OCI-LY7 (cell line): ENCODE results near the gene CORIN. TPM values are rescaled to one million over a fixed set of nuclear protein-coding genes. Genes with fewer than 3 reads are reported as not detected.
"Not testable (repeated sequence)": the region's sequence is repeated elsewhere in the genome, so short reads cannot be mapped to it uniquely, and the experiment has no call there.

ENCODE experiments used
- BruUV-seq: library from RNA; stranded (reverse); fragments of 400-500 nt; replicated peaks from 2 replicates; lab custom pipeline; 2021; lab: Mats Ljungman, UMichigan
- CTCF ChIA-PET: fragments of 300-600 bp; sonication (Branson Sonifier 250); formaldehyde crosslinking; loops from one replicate; lab custom pipeline; 2022; ENCODE audit warnings: antibody characterized with exemption; ENCODE audit not compliant: unreplicated experiment; lab: Charles Lee
- POLR2A ChIA-PET: fragments of 300-600 bp; sonication (Branson Sonifier 250); formaldehyde crosslinking; loops from one replicate; lab custom pipeline; 2022; ENCODE audit warnings: antibody characterized with exemption; lab: Charles Lee
- DNase-seq: peaks from one replicate; pipeline ENCODE4 v3.0.0-alpha.2; 2015; ENCODE audit warnings: low spot score
- H2AFZ ChIP-seq: fragments of 200-600 bp; sonication (generic), shearing (Covaris generic); 2 replicates; pipeline ENCODE4 v1.6.1; 2014; ENCODE audit warnings: mild to moderate bottlenecking, antibody characterized with exemption, low read length, moderate library complexity
- H3K27ac ChIP-seq: fragments of 200-600 bp; sonication (generic); 2 replicates; pipeline ENCODE4 v1.5.1; 2014; ENCODE audit warnings: mixed run types, low read depth, mild to moderate bottlenecking, moderate library complexity, low read length, inconsistent platforms; ENCODE audit not compliant: poor library complexity, severe bottlenecking
- H3K36me3 ChIP-seq: fragments of 200-600 bp; sonication (generic); 2 replicates; pipeline ENCODE4 v1.6.1; 2014; ENCODE audit warnings: mild to moderate bottlenecking, antibody characterized with exemption, low read length, moderate library complexity, mixed read lengths; ENCODE audit not compliant: insufficient read depth
- H3K4me1 ChIP-seq: fragments of 200-600 bp; sonication (generic); 2 replicates; pipeline ENCODE4 v1.5.1; 2014; ENCODE audit warnings: mild to moderate bottlenecking, low read length; ENCODE audit not compliant: insufficient read depth, poor library complexity, severe bottlenecking
- H3K4me2 ChIP-seq: fragments of 200-600 bp; sonication (generic); 2 replicates; pipeline ENCODE4 v1.6.1; 2014; ENCODE audit warnings: mild to moderate bottlenecking, low read length
- H3K4me3 ChIP-seq: fragments of 200-600 bp; sonication (generic); 2 replicates; pipeline ENCODE4 v1.5.1; 2014; ENCODE audit warnings: mild to moderate bottlenecking, low read depth, low read length; ENCODE audit not compliant: poor library complexity, severe bottlenecking
- H3K79me2 ChIP-seq: fragments of 200-600 bp; sonication (generic); 2 replicates; pipeline ENCODE4 v1.6.1; 2016; ENCODE audit warnings: low read depth, mild to moderate bottlenecking, low read length, moderate library complexity, mixed read lengths; ENCODE audit not compliant: insufficient read depth
- H3K9me2 ChIP-seq: fragments of 200-600 bp; sonication (generic); 2 replicates; pipeline ENCODE4 v1.6.1; 2016; ENCODE audit warnings: mild to moderate bottlenecking, low read length, mixed read lengths; ENCODE audit not compliant: insufficient read depth
- H3K9me3 ChIP-seq: fragments of 200-600 bp; sonication (generic); 2 replicates; pipeline ENCODE4 v1.6.1; 2014; ENCODE audit warnings: mild to moderate bottlenecking, mixed run types, low read length, mixed read lengths
- H4K20me1 ChIP-seq: fragments of 200-600 bp; sonication (generic); 2 replicates; pipeline ENCODE4 v1.6.1; 2014; ENCODE audit warnings: mild to moderate bottlenecking, antibody characterized with exemption, low read length, moderate library complexity, mixed read lengths; ENCODE audit not compliant: insufficient read depth
- CTCF ChIP-seq: fragments of 200-600 bp; sonication (generic); conservative IDR thresholded peaks from 2 replicates; pipeline ENCODE4 v1.5.1; 2014; ENCODE audit warnings: mild to moderate bottlenecking, antibody characterized with exemption, low read length, moderate library complexity, mixed read lengths
- EZH2phosphoT487 ChIP-seq: fragments of 200-600 bp; sonication (generic); IDR thresholded peaks from 2 replicates; pipeline ENCODE4 v1.6.1; 2018; ENCODE audit warnings: low read depth, borderline replicate concordance, mild to moderate bottlenecking, mixed run types, antibody characterized with exemption, low read length, moderate library complexity, mixed read lengths
- intact Hi-C: fragments of 100-400 bp; cut with micrococcal nuclease; formaldehyde crosslinking; loops from one replicate; pipeline ENCODE4 v1.10.0; 2022; ENCODE audit not compliant: unreplicated experiment
- total RNA-seq, 2 experiments: library from RNA; depleted of rRNA in 1 of 2; stranded (reverse); fragments of >200 nt in 1 of 2; shearing (Covaris generic) in 1 of 2; gene quantifications; 2 replicates each; pipeline ENCODE4 v1.2.3, GENCODE V29; 2014 to 2022

Gene CORIN
- total RNA-seq, 2 experiments from 2014 or later = 0.40 TPM; not detected in 1

- Histone ChIP-seq H3K79me2 (no peaks in the 10 kb centered on the region), H4K20me1 (no peaks in the 10 kb centered on the region), H3K27ac (no peak overlapping the region), H3K4me2 (no peak overlapping the region), H3K36me3 (no peaks in the 10 kb centered on the region), H3K9me2 (no peaks in the 10 kb centered on the region), H3K4me1 (no peaks in the 10 kb centered on the region), H3K4me3 (no peak overlapping the region), H3K9me3 (no peaks in the 10 kb centered on the region), H2AFZ (no peak overlapping the region)
- intact Hi-C loops = loop anchor here (5.0 to 10.0 kb wide), 2 partner anchors 59 to 157 kb away; no protein-coding TSS in a partner anchor
- no peak for DNase-seq
- ChIA-PET CTCF (no interaction called here), POLR2A (interaction anchor here (0.5 to 0.9 kb wide), 3 partner anchors 59 to 325 kb away, joined by 3 to 5 read pairs (median 5); no protein-coding TSS in a partner anchor)
- no peak for TF ChIP-seq CTCF
- TF ChIP-seq EZH2phosphoT487 = no peak
- no TSS peak for BruUV-seq
These were observed 276.5 kb downstream of the CORIN start for GRCh38 chr4:47561331-47561730.

- DNase-seq = no peak
- ChIA-PET POLR2A (interaction anchor here (0.5 kb wide), 1 partner anchor 249 kb away, joined by 5 read pairs; no protein-coding TSS in a partner anchor), CTCF (no interaction called here)
- Histone ChIP-seq H3K36me3 (no peaks in the 10 kb centered on the region), H4K20me1 (no peaks in the 10 kb centered on the region), H3K9me3 (no peaks in the 10 kb centered on the region), H3K4me1 (no peaks in the 10 kb centered on the region), H2AFZ (no peak overlapping the region), H3K9me2 (no peaks in the 10 kb centered on the region), H3K27ac (no peak overlapping the region), H3K79me2 (no peaks in the 10 kb centered on the region), H3K4me2 (no peak overlapping the region), H3K4me3 (no peak overlapping the region)
- intact Hi-C loops = loop anchor here (5.0 to 10.0 kb wide), 2 partner anchors 58 to 156 kb away; no protein-coding TSS in a partner anchor
- TF ChIP-seq CTCF = no peak
- no peak for TF ChIP-seq EZH2phosphoT487
- no TSS peak for BruUV-seq
These were observed 277.2 kb downstream of the CORIN start for GRCh38 chr4:47560682-47561081.

- Histone ChIP-seq H3K9me2 (no peaks in the 10 kb centered on the region), H3K4me2 (no peak overlapping the region), H4K20me1 (no peaks in the 10 kb centered on the region), H3K36me3 (no peaks in the 10 kb centered on the region), H2AFZ (no peak overlapping the region), H3K27ac (no peak overlapping the region), H3K4me3 (no peak overlapping the region), H3K79me2 (no peaks in the 10 kb centered on the region), H3K4me1 (no peaks in the 10 kb centered on the region), H3K9me3 (no peaks in the 10 kb centered on the region)
- intact Hi-C loops = no loop called here
- BruUV-seq = no TSS peak
- ChIA-PET CTCF (no interaction called here), POLR2A (interaction anchor here (0.7 kb wide), 1 partner anchor 229 kb away, joined by 3 read pairs; no protein-coding TSS in a partner anchor)
- no peak for DNase-seq
- TF ChIP-seq EZH2phosphoT487 (no peak), CTCF (no peak)
These were observed 280.6 kb downstream of the CORIN start for GRCh38 chr4:47557255-47557654.

- CTCF ChIA-PET, H3K4me3 ChIP-seq: not testable (repeated sequence)
- POLR2A ChIA-PET = interaction anchor here (0.7 kb wide), 2 partner anchors 49 to 56 kb away, joined by 3 read pairs; no protein-coding TSS in a partner anchor
These were observed 281.9 kb downstream of the CORIN start for GRCh38 chr4:47555920-47556319.

More at GRCh38 chr4:47555920-47556319, 281.9 kb downstream of the CORIN start:
- H2AFZ ChIP-seq, H3K9me3 ChIP-seq, DNase-seq, H3K36me3 ChIP-seq, intact Hi-C loops, H3K4me2 ChIP-seq, H4K20me1 ChIP-seq, H3K9me2 ChIP-seq, H3K4me1 ChIP-seq, BruUV-seq, H3K27ac ChIP-seq, H3K79me2 ChIP-seq: not testable (repeated sequence)
